ENCODE data around the gene ZDHHC22.

ZDHHC22 gene

GRCh38 chr14:77125823-77126325, 15.7 kb downstream of the ZDHHC22 start:
- no peak for DNase-seq

GRCh38 chr14:77125281-77125801, 16.2 kb downstream of the ZDHHC22 start:
- no peak for DNase-seq

GRCh38 chr14:77124345-77125280, 17.0 kb downstream of the ZDHHC22 start:
- DNase-seq = no peak

- DNase-seq = peak; percentile 46
Observed at GRCh38 chr14:77123381-77124325, 17.9 kb downstream of the ZDHHC22 start.

- no peak for DNase-seq
Observed at GRCh38 chr14:77122526-77123125, 19.0 kb downstream of the ZDHHC22 start.

- peak; percentile 85 for DNase-seq
Observed at GRCh38 chr14:77120771-77121743, 20.5 kb downstream of the ZDHHC22 start.

GRCh38 chr14:77119851-77120250, 21.7 kb downstream of the ZDHHC22 start:
- DNase-seq = no peak

- no peak for DNase-seq
Observed at GRCh38 chr14:77116172-77116817, 25.3 kb downstream of the ZDHHC22 start.

- DNase-seq = no peak
Observed at GRCh38 chr14:77114609-77115008, 27.0 kb downstream of the ZDHHC22 start.

GRCh38 chr14:77113644-77114043, 27.9 kb downstream of the ZDHHC22 start:
- no peak for DNase-seq

GRCh38 chr14:77111021-77111420, 30.6 kb downstream of the ZDHHC22 start:
- no peak for DNase-seq

GRCh38 chr14:77110286-77110685, 31.3 kb downstream of the ZDHHC22 start:
- DNase-seq = no peak

GRCh38 chr14:77109656-77110055, 31.9 kb downstream of the ZDHHC22 start:
- no peak for DNase-seq

GRCh38 chr14:77108753-77109152, 32.8 kb downstream of the ZDHHC22 start:
- no peak for DNase-seq

GRCh38 chr14:77107228-77107627, 34.4 kb downstream of the ZDHHC22 start:
- DNase-seq = no peak

- no peak for DNase-seq
Observed at GRCh38 chr14:77106666-77107065, 34.9 kb downstream of the ZDHHC22 start.

GRCh38 chr14:77105145-77105939, 36.2 kb downstream of the ZDHHC22 start:
- DNase-seq = no peak

GRCh38 chr14:77104393-77104792, 37.2 kb downstream of the ZDHHC22 start:
- no peak for DNase-seq

GRCh38 chr14:77103951-77104350, 37.6 kb downstream of the ZDHHC22 start:
- DNase-seq = no peak

GRCh38 chr14:77103475-77103874, 38.1 kb downstream of the ZDHHC22 start:
- no peak for DNase-seq
